K562 (cell line): ENCODE measurements around the gene SYNE2.

Experiments
- CEBPB ChIP-seq: fragments of 450-650 bp; IDR thresholded peaks from 2 replicates; pipeline ENCODE4 v1.6.1; 2016; ENCODE audit warnings: missing genetic modification characterization, missing compliant biosample characterization
- HDAC6 ChIP-seq: IDR thresholded peaks from 2 replicates; pipeline ENCODE4 v1.6.1; 2012; ENCODE audit warnings: low read depth, mild to moderate bottlenecking, control low read depth, inconsistent platforms, low read length, moderate library complexity
- MAX ChIP-seq: sonication (generic); formaldehyde crosslinking; IDR thresholded peaks from 2 replicates; pipeline ENCODE4 v1.9.0; 2022; ENCODE audit warnings: mild to moderate bottlenecking, missing genetic modification reagents
- MEF2A ChIP-seq: IDR thresholded peaks from 2 replicates; pipeline ENCODE4 v1.6.1; 2011; ENCODE audit warnings: low read depth, mild to moderate bottlenecking, low read length, moderate library complexity; ENCODE audit not compliant: control insufficient read depth
- NKRF ChIP-seq: fragments of 450-650 bp; IDR thresholded peaks from 2 replicates; pipeline ENCODE4 v1.6.1; 2016; ENCODE audit warnings: borderline replicate concordance
- POLR2A ChIP-seq: fragments of 450-650 bp; conservative IDR thresholded peaks from 2 replicates; pipeline ENCODE4 v1.6.1; 2016
- RERE ChIP-seq: sonication (generic); formaldehyde crosslinking; IDR thresholded peaks from 2 replicates; pipeline ENCODE4 v1.8.0; 2023; ENCODE audit warnings: missing genetic modification reagents, mild to moderate bottlenecking, borderline replicate concordance
- REST ChIP-seq, 2 experiments: fragments of 450-650 bp; formaldehyde crosslinking in 1 of 2; IDR thresholded peaks; 2 replicates each; pipeline versions ENCODE4 v1.4.0 to v1.6.1; 2014 to 2020; ENCODE audit warnings: mild to moderate bottlenecking in 2 of 2, borderline replicate concordance in 1 of 2, low read depth in 1 of 2
- TF ChIP-seq, protein P1 (sequence below), 2 experiments: fragments of 450-650 bp in 1 of 2; sonication (generic) in 1 of 2; formaldehyde crosslinking in 1 of 2; IDR thresholded peaks in 1 of 2; conservative IDR thresholded peaks in 1 of 2; 2 replicates each; pipeline versions ENCODE4 v1.6.1 to v1.8.1; 2016 to 2023; ENCODE audit warnings: mild to moderate bottlenecking in 2 of 2, moderate library complexity in 2 of 2, inconsistent platforms in 1 of 2, missing genetic modification reagents in 1 of 2
- TF ChIP-seq, protein P2 (sequence below), 3 experiments: IDR thresholded peaks in 2 of 3; conservative IDR thresholded peaks in 1 of 3; 2 replicates each; pipeline ENCODE4 v1.5.1; 2011 to 2012; ENCODE audit warnings: low read length in 3 of 3, mild to moderate bottlenecking in 3 of 3, control low read depth in 2 of 3, improper control_type of control experiment in 1 of 3, inconsistent platforms in 1 of 3, low read depth in 1 of 3, mixed read lengths in 1 of 3, moderate library complexity in 1 of 3; ENCODE audit not compliant: insufficient read depth in 2 of 3

GRCh38 chr14:64245491-64245890 lies 392.7 kb downstream of the SYNE2 start:
- TF ChIP-seq, protein P1, sequence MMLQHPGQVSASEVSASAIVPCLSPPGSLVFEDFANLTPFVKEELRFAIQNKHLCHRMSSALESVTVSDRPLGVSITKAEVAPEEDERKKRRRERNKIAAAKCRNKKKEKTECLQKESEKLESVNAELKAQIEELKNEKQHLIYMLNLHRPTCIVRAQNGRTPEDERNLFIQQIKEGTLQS (IDR thresholded peaks at IDR 0.05), result no peak
- TF ChIP-seq, protein P1 (CRISPR knock-in tag; conservative IDR thresholded peaks at IDR 0.05), result no peak
- TF ChIP-seq, protein P2, sequence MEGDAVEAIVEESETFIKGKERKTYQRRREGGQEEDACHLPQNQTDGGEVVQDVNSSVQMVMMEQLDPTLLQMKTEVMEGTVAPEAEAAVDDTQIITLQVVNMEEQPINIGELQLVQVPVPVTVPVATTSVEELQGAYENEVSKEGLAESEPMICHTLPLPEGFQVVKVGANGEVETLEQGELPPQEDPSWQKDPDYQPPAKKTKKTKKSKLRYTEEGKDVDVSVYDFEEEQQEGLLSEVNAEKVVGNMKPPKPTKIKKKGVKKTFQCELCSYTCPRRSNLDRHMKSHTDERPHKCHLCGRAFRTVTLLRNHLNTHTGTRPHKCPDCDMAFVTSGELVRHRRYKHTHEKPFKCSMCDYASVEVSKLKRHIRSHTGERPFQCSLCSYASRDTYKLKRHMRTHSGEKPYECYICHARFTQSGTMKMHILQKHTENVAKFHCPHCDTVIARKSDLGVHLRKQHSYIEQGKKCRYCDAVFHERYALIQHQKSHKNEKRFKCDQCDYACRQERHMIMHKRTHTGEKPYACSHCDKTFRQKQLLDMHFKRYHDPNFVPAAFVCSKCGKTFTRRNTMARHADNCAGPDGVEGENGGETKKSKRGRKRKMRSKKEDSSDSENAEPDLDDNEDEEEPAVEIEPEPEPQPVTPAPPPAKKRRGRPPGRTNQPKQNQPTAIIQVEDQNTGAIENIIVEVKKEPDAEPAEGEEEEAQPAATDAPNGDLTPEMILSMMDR (IDR thresholded peaks at IDR 0.05 in 2 of 3, conservative IDR thresholded peaks at IDR 0.05 in 1 of 3; ENCODE audit: insufficient read depth in 2 of 3, low read depth in 1 of 3, low read length in 3 of 3), result no peak
- TF ChIP-seq MAX (no peak), REST (IDR thresholded peaks at IDR 0.05; ENCODE audit: borderline replicate concordance) (no peak), REST (CRISPR knock-in tag; IDR thresholded peaks at IDR 0.05; ENCODE audit: low read depth) (no peak), POLR2A (no peak), RERE (CRISPR knock-in tag) (no peak), HDAC6 (no peak), CEBPB (tag) (no peak), NKRF (no peak), MEF2A (no peak)
